NOMO-1 (cell line): ENCODE measurements around the gene FBXO47.
"Not testable (repeated sequence)": the region's sequence is repeated elsewhere in the genome, so short reads cannot be mapped to it uniquely, and the experiment has no call there.

Experiments used
- DNase-seq, 2 experiments: peaks; one replicate each; lab custom pipeline; 2025; ENCODE audit not compliant: unreplicated experiment in 2 of 2; lab: John Stamatoyannopoulos, UW

Gene FBXO47

GRCh38 chr17:38925263-38925995 is 41.8 kb downstream of the FBXO47 start, which contains the start of gene LASP1NB:
Gene LASP1NB, plus strand, starts transcription at chr17:38925614.
- no peak for DNase-seq

- no peak for DNase-seq
Measured at GRCh38 chr17:38922538-38923297, 44.5 kb downstream of the FBXO47 start.

GRCh38 chr17:38921756-38922411 is 45.3 kb downstream of the FBXO47 start:
- no peak for DNase-seq

GRCh38 chr17:38920374-38921291 is 46.6 kb downstream of the FBXO47 start:
- DNase-seq = no peak

GRCh38 chr17:38919316-38920078 is 47.7 kb downstream of the FBXO47 start:
- DNase-seq = no peak

GRCh38 chr17:38918916-38919315 is 48.3 kb downstream of the FBXO47 start:
- no peak for DNase-seq

- no peak for DNase-seq
Measured at GRCh38 chr17:38918129-38918913, 48.9 kb downstream of the FBXO47 start.

GRCh38 chr17:38917259-38917658 is 49.9 kb downstream of the FBXO47 start:
- DNase-seq = no peak

- DNase-seq = no peak
Measured at GRCh38 chr17:38916771-38917170, 50.4 kb downstream of the FBXO47 start.

- DNase-seq = no peak
Measured at GRCh38 chr17:38915639-38915995, 51.6 kb downstream of the FBXO47 start.

- DNase-seq = no peak
Measured at GRCh38 chr17:38914741-38915638, 52.2 kb downstream of the FBXO47 start.

GRCh38 chr17:38912221-38912813 is 54.9 kb downstream of the FBXO47 start:
- no peak for DNase-seq

GRCh38 chr17:38911731-38912081 is 55.5 kb downstream of the FBXO47 start:
- DNase-seq = not testable (repeated sequence)

GRCh38 chr17:38911081-38911730 is 56.0 kb downstream of the FBXO47 start:
- DNase-seq = no peak

- no peak for DNase-seq
Measured at GRCh38 chr17:38910325-38910724, 56.9 kb downstream of the FBXO47 start.

GRCh38 chr17:38908676-38909181 is 58.5 kb downstream of the FBXO47 start:
- no peak for DNase-seq
